ENCODE measurements around the gene RPTOR. TPM values are rescaled to one million over a fixed set of nuclear protein-coding genes. Genes with fewer than 3 reads are reported as not detected.

Gene RPTOR
- total RNA-seq, 1 experiment from 2014 or later = 30.6 TPM

- Histone ChIP-seq H3K9me2 (replicated peaks; ENCODE audit: insufficient read depth, low read length) (no peaks in the 10 kb centered on the region), H3K27ac (ENCODE audit: low read length) (peak overlapping the region; percentile 84), H3K9ac (ENCODE audit: low read length) (0 out of 2 replicates have a peak overlapping the region, but pooled peaks have one; percentile 24), H4K20me1 (ENCODE audit: insufficient read depth, low read depth, low read length) (peaks cover 8% of the 10 kb centered on the region; the same call in 1 of the 2 replicates), H3K27me3 (ENCODE audit: low read length) (no peaks in the 10 kb centered on the region), H3K79me2 (ENCODE audit: low read length) (no peaks in the 10 kb centered on the region; the same call in none of the 2 replicates), H3K9me3 (ENCODE audit: low read length) (no peaks in the 10 kb centered on the region), H3K4me2 (ENCODE audit: low read depth, low read length, poor library complexity, severe bottlenecking) (peak overlapping the region; percentile 56), H3K36me3 (ENCODE audit: insufficient read depth, low read length) (no peaks in the 10 kb centered on the region), H3K4me3 (ENCODE audit: low read length) (no peak overlapping the region), H2AFZ (ENCODE audit: low read length) (no peak overlapping the region), H3K4me1 (ENCODE audit: low read length) (peaks cover 54% of the 10 kb centered on the region)
- no peak for DNase-seq
Measured at GRCh38 chr17:80614332-80615047, 69.9 kb downstream of the RPTOR start.

- H3K27ac ChIP-seq (ENCODE audit: low read length) = peak overlapping the region; percentile 84
- no peaks in the 10 kb centered on the region; the same call in none of the 2 replicates for H3K79me2 ChIP-seq (ENCODE audit: low read length)
Measured at GRCh38 chr17:80615376-80615775, 70.7 kb downstream of the RPTOR start.

GRCh38 chr17:80616705-80617104, 72.1 kb downstream of the RPTOR start:
- Histone ChIP-seq H3K27me3 (ENCODE audit: low read length) (no peaks in the 10 kb centered on the region), H3K9ac (ENCODE audit: low read length) (no peak overlapping the region), H3K4me3 (ENCODE audit: low read length) (no peak overlapping the region), H3K27ac (ENCODE audit: low read length) (no peak overlapping the region), H3K9me3 (ENCODE audit: low read length) (no peaks in the 10 kb centered on the region), H4K20me1 (ENCODE audit: insufficient read depth, low read depth, low read length) (peaks cover 5% of the 10 kb centered on the region; the same call in 1 of the 2 replicates), H3K9me2 (replicated peaks; ENCODE audit: insufficient read depth, low read length) (no peaks in the 10 kb centered on the region), H3K36me3 (ENCODE audit: insufficient read depth, low read length) (no peaks in the 10 kb centered on the region), H2AFZ (ENCODE audit: low read length) (no peak overlapping the region), H3K79me2 (ENCODE audit: low read length) (no peaks in the 10 kb centered on the region; the same call in 1 of the 2 replicates), H3K4me2 (ENCODE audit: low read depth, low read length, poor library complexity, severe bottlenecking) (no peak overlapping the region), H3K4me1 (ENCODE audit: low read length) (peaks cover 67% of the 10 kb centered on the region)
- DNase-seq = no peak

More at GRCh38 chr17:80615376-80615775, 70.7 kb downstream of the RPTOR start:
- no peaks in the 10 kb centered on the region for H3K36me3 ChIP-seq (ENCODE audit: insufficient read depth, low read length)
- peaks cover 58% of the 10 kb centered on the region for H3K4me1 ChIP-seq (ENCODE audit: low read length)
- no peaks in the 10 kb centered on the region for H3K27me3 ChIP-seq (ENCODE audit: low read length)
- peak; percentile 77 for DNase-seq
- peak overlapping the region; percentile 24; the same call in 1 of the 2 replicates for H3K9ac ChIP-seq (ENCODE audit: low read length)
- no peak overlapping the region for H2AFZ ChIP-seq (ENCODE audit: low read length)
- H3K4me3 ChIP-seq (ENCODE audit: low read length) = no peak overlapping the region
- H3K9me3 ChIP-seq (ENCODE audit: low read length) = no peaks in the 10 kb centered on the region
- H3K4me2 ChIP-seq (ENCODE audit: low read depth, low read length, poor library complexity, severe bottlenecking) = peak overlapping the region; percentile 56
- H3K9me2 ChIP-seq (replicated peaks; ENCODE audit: insufficient read depth, low read length) = no peaks in the 10 kb centered on the region
- peaks cover 5% of the 10 kb centered on the region; the same call in 1 of the 2 replicates for H4K20me1 ChIP-seq (ENCODE audit: insufficient read depth, low read depth, low read length)

GRCh38 chr17:80618304-80618703, 73.7 kb downstream of the RPTOR start:
- Histone ChIP-seq H3K4me2 (ENCODE audit: low read depth, low read length, poor library complexity, severe bottlenecking) (no peak overlapping the region), H2AFZ (ENCODE audit: low read length) (no peak overlapping the region), H3K9me2 (replicated peaks; ENCODE audit: insufficient read depth, low read length) (no peaks in the 10 kb centered on the region), H3K27ac (ENCODE audit: low read length) (no peak overlapping the region), H3K27me3 (ENCODE audit: low read length) (no peaks in the 10 kb centered on the region), H3K4me3 (ENCODE audit: low read length) (no peak overlapping the region), H4K20me1 (ENCODE audit: insufficient read depth, low read depth, low read length) (peaks cover 5% of the 10 kb centered on the region; the same call in 1 of the 2 replicates), H3K36me3 (ENCODE audit: insufficient read depth, low read length) (no peaks in the 10 kb centered on the region), H3K9ac (ENCODE audit: low read length) (no peak overlapping the region), H3K4me1 (ENCODE audit: low read length) (peaks cover 52% of the 10 kb centered on the region), H3K79me2 (ENCODE audit: low read length) (no peaks in the 10 kb centered on the region; the same call in 1 of the 2 replicates), H3K9me3 (ENCODE audit: low read length) (no peaks in the 10 kb centered on the region)
- DNase-seq = no peak

- H3K36me3 ChIP-seq (ENCODE audit: insufficient read depth, low read length) = no peaks in the 10 kb centered on the region
- H4K20me1 ChIP-seq (ENCODE audit: insufficient read depth, low read depth, low read length) = peaks cover 3% of the 10 kb centered on the region; the same call in 1 of the 2 replicates
- no peak overlapping the region for H3K4me3 ChIP-seq (ENCODE audit: low read length)
- H3K9ac ChIP-seq (ENCODE audit: low read length) = no peak overlapping the region
- no peaks in the 10 kb centered on the region for H3K27me3 ChIP-seq (ENCODE audit: low read length)
- H3K79me2 ChIP-seq (ENCODE audit: low read length) = peaks cover 10% of the 10 kb centered on the region
- no peaks in the 10 kb centered on the region for H3K9me3 ChIP-seq (ENCODE audit: low read length)
- no peak overlapping the region for H2AFZ ChIP-seq (ENCODE audit: low read length)
- DNase-seq = no peak
- H3K9me2 ChIP-seq (replicated peaks; ENCODE audit: insufficient read depth, low read length) = no peaks in the 10 kb centered on the region
- no peak overlapping the region for H3K27ac ChIP-seq (ENCODE audit: low read length)
- peaks cover 50% of the 10 kb centered on the region for H3K4me1 ChIP-seq (ENCODE audit: low read length)
- no peak overlapping the region for H3K4me2 ChIP-seq (ENCODE audit: low read depth, low read length, poor library complexity, severe bottlenecking)
Measured at GRCh38 chr17:80619535-80620235, 75.0 kb downstream of the RPTOR start.

- H2AFZ ChIP-seq (ENCODE audit: low read length) = no peak overlapping the region
- H3K27me3 ChIP-seq (ENCODE audit: low read length) = no peaks in the 10 kb centered on the region
- peaks cover 41% of the 10 kb centered on the region for H3K4me1 ChIP-seq (ENCODE audit: low read length)
- H3K4me2 ChIP-seq (ENCODE audit: low read depth, low read length, poor library complexity, severe bottlenecking) = peak overlapping the region; percentile 24
- DNase-seq = no peak
- no peaks in the 10 kb centered on the region for H3K9me3 ChIP-seq (ENCODE audit: low read length)
- no peak overlapping the region for H3K4me3 ChIP-seq (ENCODE audit: low read length)
- no peaks in the 10 kb centered on the region for H3K36me3 ChIP-seq (ENCODE audit: insufficient read depth, low read length)
- H3K9ac ChIP-seq (ENCODE audit: low read length) = no peak overlapping the region
- 0 out of 2 replicates have a peak, but pooled peaks cover 3% of the 10 kb centered on the region for H4K20me1 ChIP-seq (ENCODE audit: insufficient read depth, low read depth, low read length)
- no peak overlapping the region for H3K27ac ChIP-seq (ENCODE audit: low read length)
- no peaks in the 10 kb centered on the region for H3K9me2 ChIP-seq (replicated peaks; ENCODE audit: insufficient read depth, low read length)
- peaks cover 26% of the 10 kb centered on the region for H3K79me2 ChIP-seq (ENCODE audit: low read length)
Measured at GRCh38 chr17:80621335-80621996, 76.8 kb downstream of the RPTOR start.

- no peaks in the 10 kb centered on the region for H3K9me2 ChIP-seq (replicated peaks; ENCODE audit: insufficient read depth, low read length)
- no peaks in the 10 kb centered on the region for H3K27me3 ChIP-seq (ENCODE audit: low read length)
- H3K27ac ChIP-seq (ENCODE audit: low read length) = no peak overlapping the region
- H3K4me2 ChIP-seq (ENCODE audit: low read depth, low read length, poor library complexity, severe bottlenecking) = no peak overlapping the region
- no peak overlapping the region for H3K9ac ChIP-seq (ENCODE audit: low read length)
- peaks cover 28% of the 10 kb centered on the region for H3K79me2 ChIP-seq (ENCODE audit: low read length)
- no peaks in the 10 kb centered on the region for H3K36me3 ChIP-seq (ENCODE audit: insufficient read depth, low read length)
- H3K4me3 ChIP-seq (ENCODE audit: low read length) = no peak overlapping the region
- no peaks in the 10 kb centered on the region for H3K9me3 ChIP-seq (ENCODE audit: low read length)
- DNase-seq = no peak
- H4K20me1 ChIP-seq (ENCODE audit: insufficient read depth, low read depth, low read length) = 0 out of 2 replicates have a peak, but pooled peaks cover 3% of the 10 kb centered on the region
- peaks cover 41% of the 10 kb centered on the region for H3K4me1 ChIP-seq (ENCODE audit: low read length)
- no peak overlapping the region for H2AFZ ChIP-seq (ENCODE audit: low read length)
Measured at GRCh38 chr17:80621997-80622357, 77.3 kb downstream of the RPTOR start.

- H3K79me2 ChIP-seq (ENCODE audit: low read length) = peaks cover 55% of the 10 kb centered on the region
- peak overlapping the region; percentile 52 for H3K4me2 ChIP-seq (ENCODE audit: low read depth, low read length, poor library complexity, severe bottlenecking)
- H4K20me1 ChIP-seq (ENCODE audit: insufficient read depth, low read depth, low read length) = 0 out of 2 replicates have a peak, but pooled peaks cover 3% of the 10 kb centered on the region
Measured at GRCh38 chr17:80624864-80625263, 80.2 kb downstream of the RPTOR start.

More at GRCh38 chr17:80624864-80625263, 80.2 kb downstream of the RPTOR start:
- no peak overlapping the region for H3K9ac ChIP-seq (ENCODE audit: low read length)
- no peaks in the 10 kb centered on the region for H3K9me3 ChIP-seq (ENCODE audit: low read length)
- H3K4me1 ChIP-seq (ENCODE audit: low read length) = peaks cover 36% of the 10 kb centered on the region
- H3K27ac ChIP-seq (ENCODE audit: low read length) = peak overlapping the region; percentile 75
- no peak for DNase-seq
- no peaks in the 10 kb centered on the region for H3K9me2 ChIP-seq (replicated peaks; ENCODE audit: insufficient read depth, low read length)
- no peak overlapping the region for H2AFZ ChIP-seq (ENCODE audit: low read length)
- H3K4me3 ChIP-seq (ENCODE audit: low read length) = no peak overlapping the region
- no peaks in the 10 kb centered on the region for H3K27me3 ChIP-seq (ENCODE audit: low read length)
- no peaks in the 10 kb centered on the region for H3K36me3 ChIP-seq (ENCODE audit: insufficient read depth, low read length)

All from Karpas-422 (cell line).